ENCODE measurements around the gene DMD.

GRCh38 chrX:32480019-32480418 is 731.3 kb downstream of the DMD start:
- TF ChIP-seq, protein P1, sequence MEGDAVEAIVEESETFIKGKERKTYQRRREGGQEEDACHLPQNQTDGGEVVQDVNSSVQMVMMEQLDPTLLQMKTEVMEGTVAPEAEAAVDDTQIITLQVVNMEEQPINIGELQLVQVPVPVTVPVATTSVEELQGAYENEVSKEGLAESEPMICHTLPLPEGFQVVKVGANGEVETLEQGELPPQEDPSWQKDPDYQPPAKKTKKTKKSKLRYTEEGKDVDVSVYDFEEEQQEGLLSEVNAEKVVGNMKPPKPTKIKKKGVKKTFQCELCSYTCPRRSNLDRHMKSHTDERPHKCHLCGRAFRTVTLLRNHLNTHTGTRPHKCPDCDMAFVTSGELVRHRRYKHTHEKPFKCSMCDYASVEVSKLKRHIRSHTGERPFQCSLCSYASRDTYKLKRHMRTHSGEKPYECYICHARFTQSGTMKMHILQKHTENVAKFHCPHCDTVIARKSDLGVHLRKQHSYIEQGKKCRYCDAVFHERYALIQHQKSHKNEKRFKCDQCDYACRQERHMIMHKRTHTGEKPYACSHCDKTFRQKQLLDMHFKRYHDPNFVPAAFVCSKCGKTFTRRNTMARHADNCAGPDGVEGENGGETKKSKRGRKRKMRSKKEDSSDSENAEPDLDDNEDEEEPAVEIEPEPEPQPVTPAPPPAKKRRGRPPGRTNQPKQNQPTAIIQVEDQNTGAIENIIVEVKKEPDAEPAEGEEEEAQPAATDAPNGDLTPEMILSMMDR (IDR thresholded peaks at IDR 0.05; ENCODE audit: insufficient read depth, low read depth, low read length) = no peak
- TF ChIP-seq EZH2 (IDR thresholded peaks at IDR 0.05; ENCODE audit: insufficient read depth, low read length) = no peak

Data from astrocyte (in vitro differentiated cells and primary cell).